ENCODE measurements around the gene GSG1L.
A peak's percentile ranks its signal among the peaks of the same experiment; 100 is the strongest.

GSG1L gene

DNA sequence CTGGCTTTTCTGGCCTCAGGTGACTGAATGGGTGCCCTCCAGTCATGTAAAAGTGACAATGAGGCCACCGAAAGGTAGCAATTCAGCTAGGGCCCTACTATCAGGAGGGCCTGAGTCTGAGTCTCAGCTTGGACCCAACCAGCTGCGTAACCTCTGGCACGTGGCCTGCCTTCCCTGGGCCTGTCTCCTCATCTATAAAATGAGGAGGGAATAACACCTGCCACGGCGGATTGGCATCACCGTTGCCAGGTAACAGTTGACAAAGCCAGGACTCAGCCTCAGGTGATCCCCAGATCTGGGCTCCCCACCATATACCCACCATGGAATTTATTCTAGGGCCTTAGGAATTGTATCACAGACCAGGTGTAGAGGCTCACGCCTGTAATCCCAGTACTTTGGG, 296.4 kb downstream of the GSG1L start:
- peaks cover 11 to 18% (median 15%) of the 10 kb centered on the region in 11 experiments for H3K9me3 ChIP-seq (replicated peaks in 1 of 11)
- no peak overlapping the region for H3K9ac ChIP-seq
- H3K27ac ChIP-seq, result 0 out of 22 replicates have a peak overlapping the region, but pooled peaks of 1 of the 11 experiments have one; percentile 1
- H3K4me2 ChIP-seq, result peak overlapping the region in 6 of 11 experiments; percentile 23 to 55 (median 40); a peak in 5 of 22 replicates
- no peak overlapping the region for H3K4me3 ChIP-seq
- H3K27me3 ChIP-seq, result no peaks in the 10 kb centered on the region
- H3K36me3 ChIP-seq, result peaks cover 17 to 91% (median 39%) of the 10 kb centered on the region in 11 experiments
- TF ChIP-seq Cebpa-rat (IDR thresholded peaks at IDR 0.05), result no peak
- H3K4me1 ChIP-seq, result peaks cover 0 to 66% (median 59%) of the 10 kb centered on the region in 10 experiments; a peak in 18 of 20 replicates
- peaks cover 0 to 7% (median 0%) of the 10 kb centered on the region in 11 experiments; a peak in 1 of 22 replicates for H4K20me1 ChIP-seq

DNA sequence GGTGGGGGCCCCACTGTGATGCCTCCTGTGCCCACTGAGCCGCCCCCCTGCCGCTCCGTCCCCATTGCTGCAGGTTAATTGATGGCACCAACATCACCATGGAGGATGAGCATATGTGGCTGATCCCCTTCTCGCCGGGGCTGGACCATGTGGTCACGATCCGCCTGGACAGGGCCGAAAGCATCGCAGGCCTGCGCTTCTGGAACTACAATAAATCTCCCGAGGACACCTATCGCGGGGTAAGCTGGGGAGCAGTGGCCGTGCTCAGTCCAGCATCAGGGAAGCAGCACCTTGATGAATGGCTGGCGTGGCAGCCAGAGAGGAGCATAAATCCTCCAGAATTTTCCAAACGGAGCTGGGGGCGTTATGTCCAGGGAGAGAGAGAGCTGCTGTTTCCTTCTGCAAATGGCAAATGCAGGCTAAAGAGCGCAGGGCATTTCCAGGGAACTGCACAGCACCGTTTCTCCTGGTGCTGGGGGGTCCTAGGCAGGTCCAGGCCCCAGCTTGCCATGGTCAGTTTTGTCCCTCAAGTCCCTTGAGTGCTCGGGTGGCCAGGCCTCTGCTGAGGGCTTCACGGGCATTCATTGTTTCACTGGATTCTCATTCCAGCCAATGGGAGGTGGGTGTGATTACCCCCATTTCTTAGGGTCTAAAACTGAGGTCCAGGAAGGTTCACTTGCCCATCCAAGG, 297.1 kb downstream of the GSG1L start:
- peaks cover 5 to 66% (median 59%) of the 10 kb centered on the region in 10 experiments; a peak in 19 of 20 replicates for H3K4me1 ChIP-seq
- no peak overlapping the region for H3K9ac ChIP-seq
- no peaks in the 10 kb centered on the region for H3K27me3 ChIP-seq
- H4K20me1 ChIP-seq, result peaks cover 0 to 3% (median 0%) of the 10 kb centered on the region in 11 experiments; a peak in 1 of 22 replicates
- 0 out of 22 replicates have a peak overlapping the region, but pooled peaks of 1 of the 11 experiments have one; percentile 1 for H3K27ac ChIP-seq
- H3K4me3 ChIP-seq, result no peak overlapping the region
- no peak overlapping the region for H3K4me2 ChIP-seq
- peaks cover 17 to 91% (median 39%) of the 10 kb centered on the region in 11 experiments for H3K36me3 ChIP-seq
- no peak for TF ChIP-seq Cebpa-rat (IDR thresholded peaks at IDR 0.05)
- H3K9me3 ChIP-seq (replicated peaks in 1 of 11), result peaks cover 11 to 18% (median 15%) of the 10 kb centered on the region in 11 experiments

DNA sequence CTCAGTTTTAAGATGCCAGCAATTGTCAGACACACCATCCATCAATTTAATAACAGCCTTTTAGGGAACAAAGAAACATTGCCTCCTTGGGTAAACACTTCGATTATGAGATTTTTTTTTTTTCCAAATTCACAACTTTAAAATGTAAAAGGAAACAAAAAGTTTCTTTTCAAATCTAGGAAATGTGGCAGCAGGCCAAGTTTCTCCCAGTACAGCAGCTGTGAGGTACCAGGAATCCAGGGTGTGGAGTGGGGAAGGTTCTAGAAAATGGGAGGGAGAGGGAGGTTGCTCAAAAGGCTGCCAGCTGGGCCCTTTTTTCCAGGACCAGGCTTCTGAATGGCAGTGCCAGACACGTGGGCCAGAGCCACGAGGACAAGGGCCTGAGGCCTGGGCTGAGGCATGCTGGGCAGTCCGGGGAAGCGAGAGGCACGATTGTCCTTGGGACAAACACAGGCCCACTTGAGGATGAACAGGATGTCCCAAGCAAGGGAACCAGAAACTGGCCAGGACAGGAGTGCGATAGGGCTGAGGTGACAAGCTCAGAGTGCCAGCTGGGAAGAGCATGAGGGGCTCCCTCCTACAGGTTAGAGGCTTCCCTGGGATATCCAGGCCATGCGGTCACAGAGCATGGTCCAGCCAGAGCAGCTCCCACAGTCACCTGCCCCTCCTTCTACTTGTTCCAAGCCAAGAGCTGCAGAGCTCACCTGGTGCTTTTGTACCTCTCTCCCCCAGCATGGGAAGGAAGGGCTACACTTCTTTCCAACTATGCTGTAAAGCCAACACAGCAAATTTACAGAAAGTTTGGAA, 298.4 kb downstream of the GSG1L start:
- Histone ChIP-seq H3K36me3 (peaks cover 17 to 82% (median 39%) of the 10 kb centered on the region in 11 experiments), H3K27me3 (no peaks in the 10 kb centered on the region), H3K4me1 (peaks cover 18 to 66% (median 59%) of the 10 kb centered on the region in 10 experiments), H3K4me2 (no peak overlapping the region), H3K9ac (no peak overlapping the region), H3K9me3 (replicated peaks in 1 of 11) (peaks cover 11 to 18% (median 15%) of the 10 kb centered on the region in 11 experiments), H4K20me1 (no peaks in the 10 kb centered on the region; a peak in 1 of 22 replicates), H3K4me3 (no peak overlapping the region), H3K27ac (0 out of 22 replicates have a peak overlapping the region, but pooled peaks of 1 of the 11 experiments have one; percentile 23)
- TF ChIP-seq Cebpa-rat (IDR thresholded peaks at IDR 0.05), result no peak

DNA sequence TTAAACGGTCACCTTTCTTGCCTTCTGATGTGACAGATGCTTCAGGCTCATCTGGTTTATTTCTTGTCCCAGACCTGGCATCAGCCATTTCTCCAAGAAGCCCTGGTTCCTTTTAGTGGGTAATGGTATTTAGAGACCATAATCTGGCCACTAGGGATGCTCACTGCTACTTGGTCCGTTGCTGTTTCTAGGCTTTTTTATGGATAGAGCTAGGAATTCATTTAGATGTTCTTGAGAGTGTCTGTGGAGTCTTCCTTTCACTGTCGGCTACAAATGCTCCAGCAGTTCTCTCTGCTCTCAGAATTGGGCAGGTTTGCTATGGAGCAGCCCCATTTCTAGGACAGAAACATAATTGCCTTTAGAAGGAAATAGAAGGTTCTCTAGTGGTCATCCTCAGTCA, 299.1 kb downstream of the GSG1L start:
- no peak overlapping the region for H3K4me3 ChIP-seq
- H3K36me3 ChIP-seq, result peaks cover 17 to 75% (median 39%) of the 10 kb centered on the region in 11 experiments
- H3K9ac ChIP-seq, result no peak overlapping the region
- no peak for TF ChIP-seq Cebpa-rat (IDR thresholded peaks at IDR 0.05)
- H3K27ac ChIP-seq, result no peak overlapping the region
- H3K27me3 ChIP-seq, result no peaks in the 10 kb centered on the region
- H3K4me2 ChIP-seq, result no peak overlapping the region
- H4K20me1 ChIP-seq, result no peaks in the 10 kb centered on the region
- H3K4me1 ChIP-seq, result peaks cover 25 to 66% (median 59%) of the 10 kb centered on the region in 10 experiments
- H3K9me3 ChIP-seq (replicated peaks in 1 of 11), result peaks cover 11 to 18% (median 15%) of the 10 kb centered on the region in 11 experiments

DNA sequence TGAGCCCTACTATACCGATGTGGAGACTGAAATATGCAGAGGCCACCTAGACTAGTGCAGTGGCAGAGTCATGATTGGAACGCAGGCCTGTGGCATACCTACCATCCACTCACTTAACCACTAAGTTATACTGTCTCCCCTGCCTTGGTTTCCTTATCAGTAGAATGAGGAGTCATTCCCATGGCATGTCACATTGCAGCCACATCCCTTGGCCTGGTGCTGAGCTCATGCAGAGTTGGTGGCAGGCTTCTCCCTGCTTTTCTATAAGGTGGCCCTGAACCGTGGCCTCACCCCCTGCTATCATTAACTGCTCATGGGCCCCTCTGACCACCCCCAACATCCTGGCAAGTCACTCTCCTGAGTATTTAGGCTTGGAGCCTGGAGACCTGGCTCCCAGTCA, 301.1 kb downstream of the GSG1L start:
- H3K4me2 ChIP-seq, result peak overlapping the region; percentile 63 to 87 (median 80); a peak in 19 of 22 replicates
- H3K36me3 ChIP-seq, result peaks cover 17 to 63% (median 32%) of the 10 kb centered on the region in 11 experiments
- peak overlapping the region in 2 of 11 experiments; percentile 1 to 54; a peak in 1 of 22 replicates for H3K9ac ChIP-seq
- no peak overlapping the region for H3K4me3 ChIP-seq
- H3K9me3 ChIP-seq (replicated peaks in 1 of 11), result peaks cover 11 to 18% (median 15%) of the 10 kb centered on the region in 11 experiments
- peak overlapping the region in 4 of 11 experiments; percentile 65 to 74 (median 66); a peak in 7 of 22 replicates for H3K27ac ChIP-seq
- TF ChIP-seq Cebpa-rat (IDR thresholded peaks at IDR 0.05), result no peak
- no peaks in the 10 kb centered on the region for H3K27me3 ChIP-seq
- no peaks in the 10 kb centered on the region for H4K20me1 ChIP-seq
- peaks cover 34 to 66% (median 59%) of the 10 kb centered on the region in 10 experiments for H3K4me1 ChIP-seq

DNA sequence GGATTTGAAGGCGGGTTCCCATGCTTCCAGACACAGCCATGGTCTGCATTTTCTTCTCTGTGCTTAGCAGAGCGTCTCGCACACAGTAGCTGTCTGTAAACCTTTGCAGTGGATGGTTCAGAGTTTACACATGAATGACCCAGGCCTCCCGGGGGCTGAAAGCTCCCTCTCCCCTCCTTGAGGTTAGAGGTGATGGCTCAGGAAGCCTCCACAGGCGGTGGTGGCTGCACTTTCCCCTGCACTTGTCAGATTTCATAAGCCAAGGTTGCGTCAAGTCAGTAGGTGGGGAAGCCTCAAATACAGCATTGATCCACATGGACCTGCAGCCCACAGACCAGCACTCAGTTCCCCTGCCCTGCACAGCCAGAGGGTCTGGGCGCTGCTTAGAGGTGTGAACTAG, 301.7 kb downstream of the GSG1L start:
- Histone ChIP-seq H3K36me3 (peaks cover 17 to 59% (median 26%) of the 10 kb centered on the region in 11 experiments), H3K27ac (peak overlapping the region in 7 of 11 experiments; percentile 48 to 74 (median 65); a peak in 13 of 22 replicates), H3K4me2 (peak overlapping the region; percentile 63 to 87 (median 80); a peak in 21 of 22 replicates), H3K27me3 (no peaks in the 10 kb centered on the region), H3K9ac (peak overlapping the region in 5 of 11 experiments; percentile 19 to 59 (median 54); a peak in 7 of 22 replicates), H3K4me1 (peaks cover 40 to 67% (median 62%) of the 10 kb centered on the region in 10 experiments), H3K4me3 (no peak overlapping the region), H4K20me1 (no peaks in the 10 kb centered on the region), H3K9me3 (replicated peaks in 1 of 11) (peaks cover 11 to 18% (median 15%) of the 10 kb centered on the region in 11 experiments)
- 0 out of 22 replicates have a peak, but pooled peaks of 2 of the 11 experiments have one; percentile 21 to 35 for TF ChIP-seq Cebpa-rat (IDR thresholded peaks at IDR 0.05)

DNA sequence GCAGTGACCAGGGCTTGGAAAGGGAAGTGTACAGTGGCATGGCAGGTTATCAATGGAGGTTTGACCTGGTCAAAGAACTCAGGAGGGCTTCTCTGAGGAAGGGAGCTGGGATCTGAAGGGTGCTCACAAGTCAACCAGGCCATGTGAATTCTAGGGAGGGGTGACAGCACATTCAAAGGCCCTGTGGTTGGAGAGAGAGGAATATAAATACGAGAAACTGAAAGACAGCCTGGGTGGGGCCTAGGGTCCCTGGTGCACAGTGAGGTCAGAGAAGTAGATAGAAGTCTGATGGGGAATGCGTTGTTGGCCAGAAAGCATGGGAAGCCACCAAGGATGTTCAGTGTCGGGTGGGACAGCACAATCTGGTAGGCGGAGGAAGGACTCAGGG, 302.7 kb downstream of the GSG1L start:
- Histone ChIP-seq H4K20me1 (no peaks in the 10 kb centered on the region), H3K9me3 (replicated peaks in 1 of 11) (peaks cover 11 to 18% (median 15%) of the 10 kb centered on the region in 11 experiments), H3K4me2 (peak overlapping the region; percentile 63 to 87 (median 80)), H3K9ac (peak overlapping the region in 5 of 11 experiments; percentile 9 to 59 (median 54); a peak in 5 of 22 replicates), H3K27me3 (no peaks in the 10 kb centered on the region), H3K27ac (peak overlapping the region in 9 of 11 experiments; percentile 48 to 74 (median 60); a peak in 15 of 22 replicates), H3K36me3 (peaks cover 17 to 49% (median 20%) of the 10 kb centered on the region in 11 experiments), H3K4me1 (peaks cover 51 to 78% (median 72%) of the 10 kb centered on the region in 10 experiments), H3K4me3 (no peak overlapping the region)
- no peak for TF ChIP-seq Cebpa-rat (IDR thresholded peaks at IDR 0.05)

DNA sequence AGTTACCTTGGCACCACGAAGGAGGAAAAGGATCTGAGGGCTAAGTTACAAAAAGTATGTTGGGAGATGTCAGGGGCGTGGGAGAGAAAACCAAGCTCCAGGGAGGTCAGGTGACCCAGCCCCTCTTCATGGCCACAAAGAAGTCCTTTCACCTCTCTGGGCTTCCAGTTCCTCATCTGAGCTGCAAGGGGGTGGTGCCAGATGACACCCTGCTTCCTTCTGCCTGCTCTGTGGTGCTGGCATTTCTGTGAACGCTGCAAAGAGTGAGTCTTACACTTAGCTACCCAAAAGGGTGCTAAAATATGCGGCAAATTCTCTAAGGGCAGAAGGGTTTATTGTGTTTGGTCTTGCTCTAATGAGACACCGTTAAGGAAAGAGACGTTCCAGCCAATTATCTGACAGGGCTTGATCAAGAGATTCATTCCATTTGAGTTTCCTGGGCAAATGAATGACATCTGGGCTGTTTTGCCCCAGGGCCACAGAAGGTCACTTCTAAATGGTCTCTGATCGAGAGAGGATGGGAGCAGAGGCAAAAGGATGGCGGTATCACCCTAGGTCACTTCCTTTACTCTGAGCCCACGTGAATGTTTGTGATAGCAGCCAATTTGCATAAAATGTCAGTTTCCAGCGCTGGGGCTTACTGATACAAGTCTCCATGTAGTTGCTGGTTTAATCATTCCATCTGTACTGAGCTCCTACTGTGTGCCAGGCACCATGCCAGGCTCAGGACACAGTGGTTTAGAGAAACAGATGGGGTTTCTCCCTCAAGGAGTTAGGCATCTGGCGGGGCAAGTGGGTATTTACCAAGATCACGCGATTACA, 303.3 kb downstream of the GSG1L start:
- H3K4me3 ChIP-seq, result no peak overlapping the region
- peaks cover 57 to 84% (median 78%) of the 10 kb centered on the region in 10 experiments for H3K4me1 ChIP-seq
- peak overlapping the region; percentile 63 to 87 (median 80) for H3K4me2 ChIP-seq
- peak overlapping the region in 9 of 11 experiments; percentile 48 to 74 (median 60); a peak in 17 of 22 replicates for H3K27ac ChIP-seq
- H4K20me1 ChIP-seq, result no peaks in the 10 kb centered on the region
- TF ChIP-seq Cebpa-rat (IDR thresholded peaks at IDR 0.05), result no peak
- H3K27me3 ChIP-seq, result no peaks in the 10 kb centered on the region
- peaks cover 14 to 43% (median 17%) of the 10 kb centered on the region in 11 experiments for H3K36me3 ChIP-seq
- H3K9me3 ChIP-seq (replicated peaks in 1 of 11), result peaks cover 11 to 17% (median 14%) of the 10 kb centered on the region in 11 experiments
- H3K9ac ChIP-seq, result peak overlapping the region in 7 of 11 experiments; percentile 2 to 33 (median 13); a peak in 10 of 22 replicates

All from BLaER1 treated with 17β-estradiol and CSF1 and Interleukin-3, amounts not matched to agents 10 nM and 100 nM (cell line).